ENCODE data around the gene GRIN2B. TPM values are rescaled to one million over a fixed set of nuclear protein-coding genes. Genes with fewer than 3 reads are reported as not detected.
A peak's percentile ranks its signal among the peaks of the same experiment; 100 is the strongest.

GRIN2B gene
- total RNA-seq, 3 donors from 2014 or later = 0.32 to 0.80 (median 0.57) TPM

- peak; percentile 62 to 73 (median 68) for DNase-seq
- H3K9me3 ChIP-seq = no peaks in the 10 kb centered on the region
- intact Hi-C loops (cut with DNase I, micrococcal nuclease) = no loop called here
- no peak overlapping the region for H3K4me3 ChIP-seq
- H3K36me3 ChIP-seq (ENCODE audit: low read depth) = no peaks in the 10 kb centered on the region
- TF ChIP-seq CTCF (IDR thresholded peaks at IDR 0.05) = no peak
- ATAC-seq = peak; percentile 95
- no peaks in the 10 kb centered on the region for H3K4me1 ChIP-seq (ENCODE audit: low read depth)
Measured at GRCh38 chr12:13959131-13959723, 22.2 kb downstream of the GRIN2B start.

- no peak for DNase-seq
- Histone ChIP-seq H3K4me1 (ENCODE audit: low read depth) (no peaks in the 10 kb centered on the region), H3K4me3 (no peak overlapping the region), H3K9me3 (no peaks in the 10 kb centered on the region), H3K36me3 (ENCODE audit: low read depth) (no peaks in the 10 kb centered on the region)
- ATAC-seq = no peak
- no peak for TF ChIP-seq CTCF (IDR thresholded peaks at IDR 0.05)
- intact Hi-C loops (cut with DNase I, micrococcal nuclease) = no loop called here
Measured at GRCh38 chr12:13957576-13957975, 23.8 kb downstream of the GRIN2B start.

GRCh38 chr12:13956060-13956590 is 25.3 kb downstream of the GRIN2B start:
- no peaks in the 10 kb centered on the region for H3K9me3 ChIP-seq
- no peak for DNase-seq
- no peaks in the 10 kb centered on the region for H3K4me1 ChIP-seq (ENCODE audit: low read depth)
- no peak for TF ChIP-seq CTCF (IDR thresholded peaks at IDR 0.05)
- no peaks in the 10 kb centered on the region for H3K36me3 ChIP-seq (ENCODE audit: low read depth)
- intact Hi-C loops (cut with DNase I, micrococcal nuclease) = no loop called here
- no peak overlapping the region for H3K4me3 ChIP-seq
- no peak for ATAC-seq

- no peak for TF ChIP-seq CTCF (IDR thresholded peaks at IDR 0.05)
- DNase-seq (no peak), ATAC-seq (no peak)
- intact Hi-C loops (cut with DNase I, micrococcal nuclease) = no loop called here
- no peaks in the 10 kb centered on the region for H3K36me3 ChIP-seq (ENCODE audit: low read depth)
- H3K9me3 ChIP-seq = no peaks in the 10 kb centered on the region
- no peak overlapping the region for H3K4me3 ChIP-seq
- H3K4me1 ChIP-seq (ENCODE audit: low read depth) = no peaks in the 10 kb centered on the region
Measured at GRCh38 chr12:13952096-13952495, 29.3 kb downstream of the GRIN2B start.

- Histone ChIP-seq H3K36me3 (ENCODE audit: low read depth) (no peaks in the 10 kb centered on the region), H3K9me3 (no peaks in the 10 kb centered on the region), H3K4me1 (ENCODE audit: low read depth) (no peaks in the 10 kb centered on the region), H3K4me3 (no peak overlapping the region)
- intact Hi-C loops (cut with DNase I, micrococcal nuclease) = no loop called here
- DNase-seq (peak in 1 of 3 donors; percentile 16), ATAC-seq (peak; percentile 87)
- no peak for TF ChIP-seq CTCF (IDR thresholded peaks at IDR 0.05)
Measured at GRCh38 chr12:13950502-13950901, 30.9 kb downstream of the GRIN2B start.

Measured in mucosa of descending colon (tissue), 3 donors.